HG03060 (cell line): ENCODE results near the gene CRYBB2.
"Not testable (repeated sequence)": the region's sequence is repeated elsewhere in the genome, so short reads cannot be mapped to it uniquely, and the experiment has no call there.

Experiments used
- ATAC-seq: cut with Tn5 transposase; IDR thresholded peaks from one replicate; pipeline ENCODE4 v1.9.1; 2021; ENCODE audit warnings: low read depth, moderate number of reproducible peaks; ENCODE audit not compliant: unreplicated experiment

The CRYBB2 gene

DNA sequence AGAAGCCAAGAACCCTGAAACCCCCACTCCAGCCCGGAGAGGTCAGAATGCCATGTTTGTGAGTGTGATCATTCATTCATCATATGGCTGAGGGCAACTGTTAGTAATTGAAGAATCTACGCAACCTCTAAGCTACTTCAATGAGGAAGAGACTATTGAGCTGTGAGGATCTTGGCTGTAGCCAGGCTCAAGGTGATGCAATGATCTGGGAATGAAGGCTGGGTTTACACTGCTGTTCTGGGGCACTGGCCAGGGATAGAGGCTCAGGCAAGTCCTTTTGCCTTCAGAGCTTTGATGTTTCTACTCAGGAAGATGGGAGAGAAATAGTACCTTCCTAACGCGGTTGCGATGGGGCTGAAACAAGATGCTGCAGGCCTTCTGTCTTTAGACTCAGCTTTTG is 12.9 kb downstream of the CRYBB2 start:
- no peak for ATAC-seq

DNA sequence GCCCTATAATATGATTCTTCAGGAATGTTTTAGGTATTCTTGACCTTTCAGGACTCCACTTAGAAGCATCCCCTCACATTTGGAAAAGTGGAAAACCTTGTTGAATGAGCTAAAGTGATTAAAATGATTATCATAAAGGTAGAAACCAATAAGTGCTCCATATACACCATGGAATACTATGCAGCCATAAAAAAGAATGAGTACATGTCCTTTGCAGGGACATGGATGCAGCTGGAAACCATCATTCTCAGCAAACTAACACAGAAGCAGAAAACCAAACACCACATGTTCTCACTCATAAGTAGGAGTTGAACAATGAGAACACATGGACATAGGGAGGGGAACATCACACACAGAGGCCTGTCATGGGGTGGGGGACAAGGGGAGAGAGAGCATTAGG is 14.3 kb downstream of the CRYBB2 start:
- ATAC-seq = not testable (repeated sequence)

DNA sequence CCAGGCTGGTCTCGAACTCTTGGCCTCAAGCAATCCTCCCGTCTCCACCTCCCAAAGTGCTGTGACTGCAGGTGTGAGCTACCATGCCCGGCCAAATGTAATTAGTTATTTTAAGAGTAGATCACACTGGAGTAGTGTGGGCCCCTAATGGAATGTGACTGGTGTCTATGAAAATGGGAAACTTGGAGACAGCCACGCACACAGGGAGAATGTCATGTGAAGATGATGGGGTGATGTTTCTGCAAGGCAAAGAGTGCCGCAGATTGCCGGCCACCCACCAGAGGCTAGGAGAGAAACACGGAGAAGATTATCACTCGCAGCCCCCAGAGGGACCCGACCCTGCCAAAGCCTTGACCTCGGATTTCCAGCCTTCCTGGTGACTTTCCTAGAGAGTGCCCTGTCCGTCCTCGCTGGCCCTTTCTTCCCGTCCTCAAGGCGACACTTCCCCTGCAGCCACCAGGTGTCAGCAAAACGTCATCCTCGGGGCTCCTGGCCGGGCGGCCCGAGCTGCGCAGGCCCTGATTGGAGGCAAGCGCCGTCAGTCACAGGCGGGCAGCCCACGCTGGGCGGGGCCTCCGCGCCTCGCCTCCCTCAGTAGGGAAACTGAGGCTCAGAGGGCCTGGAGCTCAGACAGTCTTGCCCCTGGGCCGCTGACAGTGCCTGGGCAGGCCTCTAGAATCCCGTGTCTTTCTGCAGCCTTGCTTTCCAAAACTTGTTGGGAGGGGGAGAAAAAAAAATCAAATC is 16.3 kb downstream of the CRYBB2 start:
- no peak for ATAC-seq

DNA sequence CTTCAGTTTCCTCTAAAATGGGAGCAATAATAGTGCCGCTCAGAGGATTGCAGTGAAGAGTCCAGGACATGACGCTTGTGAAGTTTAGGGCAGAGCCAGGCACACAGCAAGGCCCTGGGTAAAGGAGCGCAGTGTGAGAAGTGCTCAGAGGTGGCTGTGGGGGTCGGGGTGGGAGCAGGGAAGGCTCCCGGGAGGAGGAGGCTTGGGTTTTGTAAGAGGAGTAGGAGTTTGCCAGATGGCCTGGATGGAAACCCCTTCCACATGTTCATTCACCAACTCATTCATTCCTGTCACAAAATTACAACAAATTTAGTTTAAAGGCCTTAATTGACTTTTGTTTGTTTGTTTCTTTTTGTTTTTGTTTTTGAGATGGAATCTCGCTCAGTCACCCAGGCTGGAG is 17.0 kb downstream of the CRYBB2 start:
- no peak for ATAC-seq

DNA sequence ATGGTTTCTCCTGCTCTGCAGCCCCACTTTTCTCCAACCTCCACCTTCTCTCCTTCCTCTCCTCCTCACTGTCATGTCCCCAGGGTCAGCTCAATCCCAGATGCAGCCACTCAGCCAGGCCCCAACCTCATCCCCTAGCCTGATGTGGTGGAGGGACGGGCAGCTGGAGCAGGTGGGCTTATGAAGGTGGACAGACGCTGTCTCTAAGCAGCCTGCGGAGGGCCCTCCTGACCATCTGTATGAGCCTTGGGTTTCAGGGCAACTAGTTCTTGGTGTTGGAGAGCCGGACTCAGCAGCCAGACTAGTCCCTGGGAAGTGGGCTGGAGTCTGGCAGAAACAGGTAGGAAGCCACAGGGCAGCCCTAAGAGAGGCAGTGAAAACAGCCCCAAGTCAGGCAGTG is 18.1 kb downstream of the CRYBB2 start:
- ATAC-seq = no peak

DNA sequence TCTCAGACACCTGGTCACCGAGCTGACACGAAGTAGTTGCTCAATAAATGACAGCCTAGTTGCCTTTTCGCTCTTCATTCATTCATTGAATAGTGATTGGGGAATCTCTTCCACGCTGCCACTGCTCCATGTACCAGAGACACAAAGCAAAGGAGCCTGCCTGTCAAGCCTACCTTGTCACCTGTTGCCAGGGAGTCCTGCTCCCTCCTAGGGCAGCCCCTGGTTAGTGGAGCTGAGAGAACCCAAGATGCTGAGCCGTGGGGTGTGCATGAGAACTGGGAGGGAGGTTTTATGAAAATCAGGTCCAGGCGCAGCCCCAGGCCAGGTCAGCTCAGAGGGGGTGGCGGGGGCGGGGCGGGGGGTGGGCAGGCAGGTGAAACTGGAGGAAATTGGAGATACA is 18.6 kb downstream of the CRYBB2 start:
- ATAC-seq = not testable (repeated sequence)

DNA sequence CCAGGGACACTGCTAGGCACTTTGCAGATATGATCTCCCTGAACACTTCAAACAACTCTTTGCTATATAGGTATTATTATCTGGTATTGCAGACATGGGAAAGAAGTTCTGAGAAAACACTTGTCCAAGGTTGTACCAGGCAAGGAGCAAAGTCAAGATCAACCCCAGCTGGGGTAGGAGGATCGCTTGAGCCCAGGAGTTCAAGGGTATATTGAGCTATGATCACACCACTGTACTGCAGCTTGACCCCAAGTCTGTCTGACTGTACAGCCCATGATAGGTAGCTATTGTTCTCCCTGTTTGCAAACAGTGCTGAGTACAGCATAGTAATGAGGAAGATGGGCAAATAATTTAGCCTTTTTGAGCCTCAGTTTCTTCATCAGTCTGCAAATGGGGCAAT is 35.7 kb downstream of the CRYBB2 start:
- not testable (repeated sequence) for ATAC-seq

DNA sequence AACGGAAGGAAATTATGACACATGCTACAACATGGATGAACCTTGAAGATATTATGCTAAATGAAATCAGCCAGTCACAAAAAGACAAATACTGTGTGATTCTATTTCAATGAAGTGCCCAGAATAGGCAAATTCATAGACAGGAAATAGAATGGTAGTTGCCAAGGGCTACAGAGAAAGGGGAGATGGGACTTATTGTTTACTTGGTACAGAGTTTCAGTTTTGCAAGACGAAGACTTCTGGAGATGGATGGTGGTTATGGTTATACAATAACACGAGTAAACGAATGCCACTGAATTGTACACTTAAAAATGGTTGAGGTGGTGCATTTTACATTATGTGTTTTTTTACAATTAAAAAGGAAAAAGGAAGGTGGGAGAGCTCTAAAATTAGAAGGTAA is 48.1 kb downstream of the CRYBB2 start:
- ATAC-seq = not testable (repeated sequence)

DNA sequence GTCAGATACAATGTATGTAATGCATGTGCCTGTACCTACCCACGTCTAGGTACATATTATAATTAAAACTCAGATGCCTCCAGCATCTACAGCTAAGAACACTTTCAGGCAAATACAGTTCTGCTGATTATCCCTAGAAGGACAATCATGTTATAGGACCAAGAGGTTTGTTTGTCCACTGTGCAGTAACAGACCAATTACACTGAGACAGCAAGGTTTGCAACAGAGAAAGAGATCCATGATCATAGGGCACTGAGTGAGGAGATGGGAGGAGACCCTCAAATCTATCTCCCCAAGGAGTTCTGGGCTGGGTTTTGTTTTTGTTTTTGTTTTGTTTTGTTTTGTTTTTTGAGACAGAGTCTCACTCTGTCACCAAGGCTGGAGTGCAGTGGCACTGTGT is 49.5 kb downstream of the CRYBB2 start:
- not testable (repeated sequence) for ATAC-seq

DNA sequence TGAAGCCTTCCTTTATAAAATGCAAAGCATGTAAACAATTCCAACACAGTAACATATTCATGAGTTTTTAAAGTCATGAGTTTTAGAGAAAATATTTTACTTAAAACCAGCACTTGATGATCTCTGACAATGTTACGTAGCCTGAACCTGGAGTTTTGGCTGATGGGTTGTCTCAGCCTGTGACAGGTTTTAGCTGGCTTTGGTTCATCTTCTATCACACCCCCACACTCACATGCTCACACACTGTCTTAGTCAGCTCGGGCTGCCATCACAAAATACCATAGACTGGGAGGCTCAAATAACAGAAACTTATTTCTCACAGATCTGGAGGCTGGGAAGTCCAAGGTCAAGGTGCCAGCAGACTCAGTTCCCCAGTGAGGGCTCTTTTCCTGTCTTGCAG is 50.6 kb downstream of the CRYBB2 start:
- not testable (repeated sequence) for ATAC-seq

DNA sequence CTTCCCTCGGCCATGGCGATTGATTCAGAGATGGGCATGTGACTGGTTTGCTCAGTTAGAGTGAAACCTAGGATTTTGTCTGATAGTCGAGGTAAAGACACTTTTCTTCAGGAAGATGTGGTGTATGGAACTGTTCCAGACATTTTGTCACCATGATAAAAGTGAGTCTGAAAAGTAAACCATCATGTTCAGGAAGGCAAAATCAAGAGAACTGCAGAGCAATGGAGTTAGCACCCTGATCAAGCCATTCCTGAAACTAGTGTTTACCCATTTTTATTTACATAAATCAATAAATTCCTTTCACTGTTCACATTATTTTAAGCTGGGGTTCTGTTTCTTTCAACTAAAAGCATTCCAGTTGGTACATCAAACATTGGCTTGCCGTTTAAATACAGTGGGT is 53.8 kb downstream of the CRYBB2 start:
- not testable (repeated sequence) for ATAC-seq

DNA sequence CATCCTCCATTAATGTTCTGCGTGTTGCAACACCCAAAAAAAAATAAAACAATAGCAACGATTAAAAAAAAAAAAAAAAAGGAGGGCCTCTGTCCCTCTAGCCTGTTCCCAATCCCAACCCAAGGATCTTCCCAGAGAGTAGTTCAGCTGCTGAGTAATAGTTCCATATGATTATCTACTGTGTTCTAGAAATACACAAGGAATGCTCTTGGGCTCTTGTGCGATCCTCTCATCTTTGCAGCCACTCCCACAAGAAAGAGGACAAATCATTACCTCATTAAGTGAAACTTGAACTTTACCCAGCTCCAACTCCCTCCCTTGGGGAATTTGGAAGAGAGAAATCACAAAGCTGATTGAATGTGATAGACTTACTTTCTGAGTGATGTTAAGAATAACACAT is 54.5 kb downstream of the CRYBB2 start:
- not testable (repeated sequence) for ATAC-seq

DNA sequence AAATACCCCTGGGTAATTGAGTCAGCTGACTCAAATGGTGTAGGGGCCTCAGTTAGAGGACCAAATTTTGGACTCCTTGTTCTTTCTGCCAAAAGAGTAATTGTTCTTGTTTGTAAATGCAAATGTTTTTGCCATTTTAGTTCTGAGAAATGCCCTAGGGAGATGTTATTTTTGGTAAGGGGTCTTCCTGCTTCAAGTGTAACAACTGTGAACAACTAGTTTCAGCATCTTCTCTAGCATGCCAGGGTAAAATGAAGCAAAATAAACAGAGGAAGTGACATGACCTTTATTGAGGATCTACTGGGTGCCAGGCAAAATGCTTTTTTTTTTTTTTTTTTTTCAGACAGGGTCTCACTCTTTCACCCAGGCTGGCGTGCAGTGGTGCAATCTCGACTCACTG is 60.7 kb downstream of the CRYBB2 start:
- not testable (repeated sequence) for ATAC-seq
